HAP-1 (cell line): ENCODE data around the gene FAT1.

ENCODE experiments used
- DNase-seq, 2 experiments: peaks; one replicate each; pipeline ENCODE4 v3.0.0-alpha.2; 2016 to 2020; ENCODE audit warnings: low spot score in 2 of 2
- H3K27me3 ChIP-seq: fragments of 250-450 bp; sonication (Bioruptor Pico); 2 replicates; pipeline ENCODE4 v1.5.1; 2020; ENCODE audit warnings: low read depth, mild to moderate bottlenecking, moderate library complexity
- H3K36me3 ChIP-seq: fragments of 250-450 bp; sonication (Bioruptor Pico); replicated peaks from 2 replicates; pipeline ENCODE4 v1.5.1; 2020; ENCODE audit warnings: mild to moderate bottlenecking
- H3K4me1 ChIP-seq: fragments of 250-450 bp; sonication (Bioruptor Pico); 2 replicates; pipeline ENCODE4 v1.5.1; 2020; ENCODE audit warnings: mild to moderate bottlenecking
- H3K4me3 ChIP-seq: fragments of 250-450 bp; sonication (Bioruptor Pico); 2 replicates; pipeline ENCODE4 v1.5.1; 2020; ENCODE audit warnings: mild to moderate bottlenecking, moderate library complexity
- H3K9me3 ChIP-seq: fragments of 250-450 bp; sonication (Bioruptor Pico); 2 replicates; pipeline ENCODE4 v1.5.1; 2020; ENCODE audit warnings: mild to moderate bottlenecking, moderate library complexity
- in situ Hi-C: fragments of 300-500 bp; cut with MboI; formaldehyde crosslinking; loops from 3 replicates; pipeline ENCODE4 v1.14.3; 2020; ENCODE audit warnings: low sequenced_read_pairs, inconsistent platforms, mixed read lengths

FAT1 gene

GRCh38 chr4:186591651-186592050, 132.0 kb downstream of the FAT1 start:
- no peak for DNase-seq
- in situ Hi-C loops = loop anchor here (10.0 kb wide), 1 partner anchor 297 kb away; no protein-coding TSS in a partner anchor
- Histone ChIP-seq H3K4me1 (no peaks in the 10 kb centered on the region), H3K27me3 (no peaks in the 10 kb centered on the region), H3K36me3 (peaks cover 49% of the 10 kb centered on the region), H3K4me3 (no peak overlapping the region), H3K9me3 (no peaks in the 10 kb centered on the region)

GRCh38 chr4:186588503-186588902, 135.2 kb downstream of the FAT1 start:
- H3K27me3 ChIP-seq = no peaks in the 10 kb centered on the region
- peaks cover 28% of the 10 kb centered on the region for H3K36me3 ChIP-seq
- in situ Hi-C loops = no loop called here
- no peaks in the 10 kb centered on the region for H3K9me3 ChIP-seq
- DNase-seq = no peak
- no peaks in the 10 kb centered on the region for H3K4me1 ChIP-seq
- no peak overlapping the region for H3K4me3 ChIP-seq

- H3K36me3 ChIP-seq = peaks cover 27% of the 10 kb centered on the region
- in situ Hi-C loops = no loop called here
- H3K4me3 ChIP-seq = no peak overlapping the region
- peak; percentile 34 to 79 for DNase-seq
- no peaks in the 10 kb centered on the region for H3K27me3 ChIP-seq
- H3K9me3 ChIP-seq = no peaks in the 10 kb centered on the region
- no peaks in the 10 kb centered on the region for H3K4me1 ChIP-seq
Measured at GRCh38 chr4:186587416-186588018, 136.1 kb downstream of the FAT1 start.

- in situ Hi-C loops = no loop called here
- Histone ChIP-seq H3K36me3 (peaks cover 21% of the 10 kb centered on the region), H3K27me3 (no peaks in the 10 kb centered on the region)
Measured at GRCh38 chr4:186586205-186586604, 137.5 kb downstream of the FAT1 start.

GRCh38 chr4:186584912-186585311, 138.7 kb downstream of the FAT1 start:
- in situ Hi-C loops = no loop called here
- Histone ChIP-seq H3K27me3 (no peaks in the 10 kb centered on the region), H3K4me1 (no peaks in the 10 kb centered on the region), H3K4me3 (no peak overlapping the region), H3K9me3 (no peaks in the 10 kb centered on the region), H3K36me3 (peaks cover 21% of the 10 kb centered on the region)
- no peak for DNase-seq

More at GRCh38 chr4:186586205-186586604, 137.5 kb downstream of the FAT1 start:
- Histone ChIP-seq H3K4me1 (no peaks in the 10 kb centered on the region), H3K4me3 (no peak overlapping the region), H3K9me3 (no peaks in the 10 kb centered on the region)
- DNase-seq = no peak

GRCh38 chr4:186581421-186581820, 142.2 kb downstream of the FAT1 start:
- H3K9me3 ChIP-seq = no peaks in the 10 kb centered on the region
- DNase-seq = no peak
- in situ Hi-C loops = no loop called here
- no peaks in the 10 kb centered on the region for H3K4me1 ChIP-seq
- H3K36me3 ChIP-seq = peaks cover 3% of the 10 kb centered on the region
- H3K27me3 ChIP-seq = no peaks in the 10 kb centered on the region
- H3K4me3 ChIP-seq = no peak overlapping the region

- no peak for DNase-seq
- Histone ChIP-seq H3K4me1 (no peaks in the 10 kb centered on the region), H3K27me3 (no peaks in the 10 kb centered on the region), H3K9me3 (no peaks in the 10 kb centered on the region), H3K36me3 (peaks cover 3% of the 10 kb centered on the region; the same call in 1 of the 2 replicates), H3K4me3 (no peak overlapping the region)
- in situ Hi-C loops = no loop called here
Measured at GRCh38 chr4:186580669-186581068, 143.0 kb downstream of the FAT1 start.

- DNase-seq = no peak
- no peaks in the 10 kb centered on the region for H3K36me3 ChIP-seq
- H3K4me1 ChIP-seq = no peaks in the 10 kb centered on the region
- H3K27me3 ChIP-seq = no peaks in the 10 kb centered on the region
- no peaks in the 10 kb centered on the region for H3K9me3 ChIP-seq
- in situ Hi-C loops = no loop called here
- no peak overlapping the region for H3K4me3 ChIP-seq
Measured at GRCh38 chr4:186570193-186570996, 153.3 kb downstream of the FAT1 start.

- Histone ChIP-seq H3K4me1 (no peaks in the 10 kb centered on the region), H3K36me3 (no peaks in the 10 kb centered on the region), H3K4me3 (no peak overlapping the region), H3K27me3 (no peaks in the 10 kb centered on the region), H3K9me3 (no peaks in the 10 kb centered on the region)
- no peak for DNase-seq
- in situ Hi-C loops = no loop called here
Measured at GRCh38 chr4:186569533-186570192, 154.0 kb downstream of the FAT1 start.

GRCh38 chr4:186566068-186566467, 157.6 kb downstream of the FAT1 start:
- Histone ChIP-seq H3K36me3 (no peaks in the 10 kb centered on the region), H3K9me3 (no peaks in the 10 kb centered on the region), H3K4me1 (peaks cover 3% of the 10 kb centered on the region; the same call in 1 of the 2 replicates), H3K27me3 (no peaks in the 10 kb centered on the region), H3K4me3 (no peak overlapping the region)
- DNase-seq = no peak
- in situ Hi-C loops = no loop called here

GRCh38 chr4:186563761-186564160, 159.9 kb downstream of the FAT1 start:
- Histone ChIP-seq H3K9me3 (peaks cover 2% of the 10 kb centered on the region; the same call in 1 of the 2 replicates), H3K4me3 (no peak overlapping the region), H3K36me3 (no peaks in the 10 kb centered on the region), H3K4me1 (peaks cover 3% of the 10 kb centered on the region; the same call in 1 of the 2 replicates), H3K27me3 (no peaks in the 10 kb centered on the region)
- in situ Hi-C loops = no loop called here
- DNase-seq = peak in 1 of 2 experiments; percentile 39

GRCh38 chr4:186561748-186562147, 161.9 kb downstream of the FAT1 start:
- no peak for DNase-seq
- in situ Hi-C loops = no loop called here
- H3K27me3 ChIP-seq = no peaks in the 10 kb centered on the region

GRCh38 chr4:186560647-186561046, 163.0 kb downstream of the FAT1 start:
- DNase-seq = no peak

More at GRCh38 chr4:186561748-186562147, 161.9 kb downstream of the FAT1 start:
- no peaks in the 10 kb centered on the region for H3K36me3 ChIP-seq
- H3K4me1 ChIP-seq = peaks cover 3% of the 10 kb centered on the region; the same call in 1 of the 2 replicates
- peaks cover 2% of the 10 kb centered on the region; the same call in 1 of the 2 replicates for H3K9me3 ChIP-seq
- H3K4me3 ChIP-seq = no peak overlapping the region

GRCh38 chr4:186557486-186557885, 166.2 kb downstream of the FAT1 start:
- in situ Hi-C loops = no loop called here
- peaks cover 2% of the 10 kb centered on the region; the same call in 1 of the 2 replicates for H3K9me3 ChIP-seq

More at GRCh38 chr4:186560647-186561046, 163.0 kb downstream of the FAT1 start:
- Histone ChIP-seq H3K36me3 (no peaks in the 10 kb centered on the region), H3K4me1 (peaks cover 3% of the 10 kb centered on the region; the same call in 1 of the 2 replicates), H3K4me3 (no peak overlapping the region), H3K9me3 (peaks cover 2% of the 10 kb centered on the region; the same call in 1 of the 2 replicates), H3K27me3 (no peaks in the 10 kb centered on the region)
- in situ Hi-C loops = no loop called here

More at GRCh38 chr4:186557486-186557885, 166.2 kb downstream of the FAT1 start:
- DNase-seq = no peak
- Histone ChIP-seq H3K4me1 (no peaks in the 10 kb centered on the region), H3K27me3 (no peaks in the 10 kb centered on the region), H3K4me3 (no peak overlapping the region), H3K36me3 (no peaks in the 10 kb centered on the region)
